GM18526 (cell line): Measurements from ENCODE around the gene GPLD1.

Source experiments
- POLR2A ChIP-seq: IDR thresholded peaks from 3 replicates; pipeline ENCODE4 v1.6.1; 2011; ENCODE audit not compliant: insufficient read length; ENCODE audit errors: extremely low read depth

GPLD1 gene

DNA sequence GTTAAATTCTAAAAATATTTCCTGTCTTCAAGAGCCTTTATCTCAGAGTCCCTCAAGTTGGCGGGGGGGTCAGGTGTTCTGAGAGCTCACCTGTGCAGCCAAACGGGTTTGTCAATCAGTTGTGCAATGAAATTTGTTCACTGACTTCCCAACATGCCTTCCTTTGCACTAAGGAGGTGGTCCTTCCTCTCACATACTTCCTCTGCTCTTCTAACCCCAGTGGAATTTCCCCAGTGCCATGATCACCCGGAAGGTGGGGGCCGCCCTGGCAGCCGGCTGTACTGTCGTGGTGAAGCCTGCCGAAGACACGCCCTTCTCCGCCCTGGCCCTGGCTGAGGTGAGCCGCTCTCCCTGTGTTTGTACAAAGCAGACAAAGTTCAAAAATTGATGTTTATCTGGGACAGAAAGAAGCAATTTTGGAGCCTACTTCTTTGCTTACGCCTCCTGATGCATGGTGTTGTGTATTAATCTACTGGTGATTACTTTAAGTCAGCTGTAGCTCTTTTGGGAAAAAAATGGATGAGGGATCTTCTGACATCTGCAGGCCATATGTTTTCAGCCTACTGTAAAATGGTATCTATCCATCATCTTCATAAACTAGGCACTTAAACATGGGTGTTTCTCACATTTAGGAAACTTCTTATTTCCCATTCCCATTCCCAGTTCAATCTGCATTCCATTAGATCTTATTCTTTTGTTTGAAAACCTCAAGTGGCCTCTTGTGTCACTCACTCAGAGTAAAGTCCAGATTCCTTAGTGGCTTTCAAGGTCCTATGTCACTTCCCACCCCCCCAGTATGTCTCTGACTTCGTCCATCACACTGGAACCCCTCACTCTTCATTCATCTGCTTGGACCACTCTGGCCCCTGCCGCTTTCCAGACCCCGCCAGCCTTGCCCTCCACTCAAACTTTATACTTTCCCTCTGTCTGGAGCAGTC, 15.5 kb upstream of the GPLD1 start:
- TF ChIP-seq POLR2A: no peak

DNA sequence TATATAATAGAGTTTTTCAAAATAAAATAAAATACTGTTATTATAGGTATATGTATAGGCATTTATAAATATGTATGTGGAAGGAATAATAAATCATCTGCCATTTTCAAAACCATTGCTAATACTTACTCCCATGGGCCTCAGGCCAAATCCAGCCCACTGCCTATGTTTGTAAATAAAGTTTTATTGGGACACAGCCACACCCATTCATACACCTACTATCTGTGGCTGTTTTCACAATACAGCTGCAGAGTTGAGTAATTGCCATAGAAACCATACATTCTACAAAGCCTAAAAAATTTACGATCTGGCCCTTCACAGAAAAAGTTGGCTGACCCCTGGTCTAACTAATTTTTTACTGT, 14.9 kb upstream of the GPLD1 start:
- TF ChIP-seq POLR2A: no peak

DNA sequence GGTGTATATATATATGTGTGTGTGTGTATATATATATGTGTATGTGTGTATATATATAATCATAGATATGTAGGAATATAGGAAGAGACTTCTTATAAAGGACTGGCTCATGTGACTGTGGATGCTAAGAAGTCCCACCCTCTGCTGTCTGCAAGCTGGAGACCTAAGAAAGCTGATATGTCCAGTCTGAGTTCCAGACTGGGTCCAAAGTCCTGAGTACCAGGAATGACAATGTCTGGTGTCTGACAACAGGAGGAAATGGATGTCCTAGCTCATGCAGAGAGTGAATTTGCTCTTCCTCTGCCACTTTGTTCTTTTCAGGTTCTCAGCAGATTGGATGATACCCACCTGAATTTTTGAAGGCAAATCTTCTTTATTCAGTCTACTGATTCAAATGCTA, 12.5 kb upstream of the GPLD1 start:
- no peak for TF ChIP-seq POLR2A

DNA sequence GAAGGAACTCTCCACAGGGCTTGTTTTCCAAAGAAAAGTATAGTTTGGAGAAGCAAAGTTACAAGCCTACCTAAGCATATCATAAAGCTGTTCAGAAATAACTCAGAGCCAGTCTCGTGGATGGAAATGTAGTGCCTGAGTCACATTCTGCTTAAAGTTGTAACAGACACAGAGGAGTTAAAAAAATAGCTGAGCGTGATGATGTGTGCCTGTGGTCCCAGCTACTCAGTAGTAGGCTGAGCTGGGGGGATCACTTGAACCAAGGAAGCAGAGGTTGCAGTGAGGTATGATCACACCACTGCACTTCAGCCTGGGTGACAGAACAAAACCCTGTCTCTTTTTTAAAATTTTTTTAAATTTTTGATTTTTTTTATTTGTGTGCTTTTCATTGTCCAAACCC, 12.0 kb upstream of the GPLD1 start:
- no peak for TF ChIP-seq POLR2A

DNA sequence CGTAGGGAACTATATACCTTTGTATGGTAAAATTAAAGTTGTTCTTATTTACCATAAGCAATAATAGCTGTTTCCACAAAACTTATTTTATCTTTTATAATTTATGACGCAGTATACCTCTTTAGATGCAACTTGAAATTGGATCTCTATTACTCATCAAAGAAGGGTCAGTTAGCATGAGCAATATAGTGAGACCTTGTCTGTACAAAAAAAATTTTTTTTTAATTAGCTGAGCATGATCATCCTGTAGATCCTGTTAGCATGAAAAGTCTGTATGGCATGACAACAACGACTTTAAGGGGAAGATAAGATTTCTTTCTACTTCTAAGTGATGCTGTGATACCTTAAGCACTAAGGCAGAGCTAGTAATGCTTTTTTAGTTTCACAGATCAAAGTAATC, 11.3 kb upstream of the GPLD1 start:
- TF ChIP-seq POLR2A: no peak

DNA sequence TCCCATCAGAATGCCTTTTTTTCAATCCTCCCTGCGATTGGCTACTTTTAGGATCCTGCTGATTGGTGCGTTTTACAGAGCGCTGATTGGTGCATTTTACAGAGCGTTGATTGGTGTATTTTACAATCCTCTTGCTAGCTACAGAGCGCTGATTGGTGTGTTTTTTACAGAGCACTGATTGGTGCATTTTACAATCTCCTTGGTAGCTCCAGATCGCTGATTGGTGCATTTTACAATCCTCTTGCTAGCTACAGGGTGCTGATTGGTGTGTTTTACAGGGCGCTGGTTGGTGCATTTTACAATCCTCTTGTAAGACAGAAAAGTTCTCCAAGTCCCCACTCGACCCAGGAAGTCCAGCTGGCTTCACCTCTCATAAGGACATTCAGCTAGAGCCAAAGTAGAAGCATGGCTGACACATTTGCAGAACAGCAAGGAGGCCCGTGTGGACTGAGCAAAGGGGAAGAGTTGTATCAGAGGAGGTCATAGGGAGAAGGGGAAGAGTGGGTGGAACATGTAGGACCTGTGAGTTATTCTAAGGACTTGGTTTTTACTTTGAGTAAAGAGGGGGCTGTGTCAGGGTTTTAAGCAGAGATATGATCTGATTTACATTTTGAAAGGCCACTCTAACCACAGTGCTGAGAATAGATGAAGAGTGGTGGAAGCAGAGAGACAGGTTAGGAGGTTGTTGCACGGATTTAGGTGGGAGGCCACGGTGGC, 8.0 kb upstream of the GPLD1 start:
- no peak for TF ChIP-seq POLR2A

DNA sequence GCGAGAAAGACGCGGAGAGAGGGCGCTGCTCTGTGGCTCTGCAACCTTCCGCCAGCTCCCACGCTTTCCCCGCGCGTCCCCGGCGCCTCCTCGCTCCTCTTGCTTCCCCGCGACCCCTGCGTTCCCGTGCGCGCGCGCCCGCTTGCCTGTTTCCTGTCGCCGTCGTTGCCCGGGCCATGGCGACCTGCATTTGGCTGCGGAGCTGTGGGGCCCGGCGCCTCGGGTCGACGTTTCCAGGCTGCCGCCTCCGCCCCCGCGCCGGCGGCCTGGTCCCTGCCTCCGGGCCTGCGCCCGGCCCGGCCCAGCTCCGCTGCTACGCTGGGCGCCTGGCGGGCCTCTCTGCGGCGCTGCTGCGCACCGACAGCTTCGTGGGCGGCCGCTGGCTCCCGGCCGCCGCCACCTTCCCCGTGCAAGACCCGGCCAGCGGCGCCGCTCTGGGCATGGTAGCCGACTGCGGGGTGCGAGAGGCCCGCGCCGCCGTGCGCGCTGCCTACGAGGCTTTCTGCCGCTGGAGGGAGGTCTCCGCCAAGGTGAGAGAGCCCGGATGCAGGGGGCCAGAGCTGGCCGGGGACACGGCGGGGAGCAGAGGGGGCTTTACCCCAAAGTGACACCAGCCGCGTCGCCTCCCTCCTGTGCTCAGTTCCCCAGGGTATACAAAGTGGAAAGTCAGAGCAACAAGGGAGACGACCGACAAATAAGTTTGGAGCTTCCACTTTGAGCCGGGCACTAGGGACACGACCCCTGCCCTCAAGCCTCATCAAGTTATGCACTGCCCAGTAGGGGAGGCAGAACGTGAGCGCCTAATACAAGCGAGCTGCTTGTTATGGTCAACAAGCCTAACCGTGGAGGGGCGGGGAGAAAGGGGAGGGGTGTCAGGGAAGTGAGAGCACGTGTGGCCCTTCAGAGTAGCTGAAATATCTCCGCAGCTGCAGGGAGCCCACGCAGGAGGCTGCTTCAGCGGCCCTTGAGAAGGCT, 5.7 kb upstream of the GPLD1 start, which contains the start of gene ALDH5A1:
TSS of gene ALDH5A1 (plus strand) at position 149 of the 975 bp plus-strand sequence. CDS start at position 177, 28 bp downstream.
- peak; percentile 43 for TF ChIP-seq POLR2A

DNA sequence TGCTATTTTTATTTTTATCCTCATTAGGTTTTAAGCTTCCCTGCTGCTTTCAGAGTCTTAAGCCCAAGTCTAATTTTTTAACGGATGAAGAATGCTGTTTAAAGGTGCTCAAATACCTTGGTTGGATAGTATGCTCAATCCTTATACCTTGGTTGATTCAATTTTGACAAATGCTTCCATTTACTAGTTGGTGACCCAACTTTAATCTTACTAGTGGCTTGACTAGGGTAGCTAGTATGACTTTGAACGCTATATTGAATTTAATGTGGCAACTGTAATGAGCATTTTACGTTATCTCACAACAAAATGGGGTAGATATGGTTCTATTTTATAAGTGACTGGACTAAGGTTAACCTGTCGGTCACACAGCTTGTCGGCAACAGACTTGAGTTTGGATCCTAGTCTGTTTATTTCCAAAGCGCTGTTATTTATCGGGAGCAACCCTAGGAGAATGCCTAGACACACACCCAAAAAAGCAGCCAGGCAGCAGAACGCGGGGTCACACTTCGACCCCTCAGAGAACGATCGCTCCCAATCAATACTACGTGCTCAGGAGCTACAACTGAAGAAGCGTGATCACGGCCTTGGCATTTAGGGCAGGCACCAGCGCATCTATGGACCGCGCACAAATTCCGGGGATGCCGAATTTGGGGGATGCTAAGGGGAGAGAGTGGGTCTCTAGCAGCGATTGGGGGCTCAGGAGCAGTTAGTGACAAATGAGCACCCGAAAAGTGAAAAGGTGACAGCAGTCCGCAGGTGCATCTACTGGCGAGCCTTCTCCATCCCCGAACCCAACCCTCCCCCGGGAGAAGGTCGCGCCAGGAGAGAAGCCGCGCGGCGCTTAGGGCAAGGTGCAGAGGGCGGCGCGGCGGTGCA, 4.8 kb upstream of the GPLD1 start:
- TF ChIP-seq POLR2A: no peak

DNA sequence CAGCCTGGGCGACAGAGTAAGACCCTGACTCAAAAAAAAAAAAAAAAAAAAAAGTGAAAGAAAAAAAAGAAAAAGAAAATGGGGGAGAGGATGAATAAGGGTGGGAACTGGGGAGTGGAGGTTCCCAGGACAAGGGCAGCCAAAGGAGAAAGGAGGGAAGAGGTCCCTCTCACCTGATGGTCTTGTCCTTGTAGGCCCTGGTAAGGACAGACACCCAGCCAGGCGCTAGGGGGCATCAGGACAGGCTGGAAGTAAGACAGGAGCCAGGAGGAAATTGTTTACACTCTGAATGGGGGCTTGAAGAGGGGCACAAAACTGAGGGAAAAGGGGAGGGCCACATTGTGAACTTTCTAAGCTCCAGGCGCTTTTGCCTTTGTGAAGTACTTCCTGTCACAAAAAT, 3.1 kb upstream of the GPLD1 start:
- TF ChIP-seq POLR2A: no peak

DNA sequence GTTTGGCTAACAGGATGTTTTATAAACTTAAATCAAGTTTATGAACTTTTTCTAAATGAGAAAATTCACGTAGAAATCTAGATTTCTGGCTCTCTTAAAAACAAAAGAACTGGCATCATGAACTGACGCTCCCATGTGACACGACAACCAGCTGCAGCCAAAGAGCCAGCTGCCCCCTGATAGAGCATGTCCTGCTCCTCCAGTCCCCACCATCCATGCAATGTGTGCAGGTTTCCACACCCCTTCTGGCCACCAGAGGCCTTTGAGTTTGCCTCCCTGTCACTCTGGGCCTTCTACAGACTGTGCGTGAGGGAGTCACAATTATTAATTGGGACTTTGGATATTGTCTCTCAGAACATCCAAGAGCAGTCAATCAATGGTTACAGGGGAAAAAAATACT, 1.6 kb upstream of the GPLD1 start:
- no peak for TF ChIP-seq POLR2A

DNA sequence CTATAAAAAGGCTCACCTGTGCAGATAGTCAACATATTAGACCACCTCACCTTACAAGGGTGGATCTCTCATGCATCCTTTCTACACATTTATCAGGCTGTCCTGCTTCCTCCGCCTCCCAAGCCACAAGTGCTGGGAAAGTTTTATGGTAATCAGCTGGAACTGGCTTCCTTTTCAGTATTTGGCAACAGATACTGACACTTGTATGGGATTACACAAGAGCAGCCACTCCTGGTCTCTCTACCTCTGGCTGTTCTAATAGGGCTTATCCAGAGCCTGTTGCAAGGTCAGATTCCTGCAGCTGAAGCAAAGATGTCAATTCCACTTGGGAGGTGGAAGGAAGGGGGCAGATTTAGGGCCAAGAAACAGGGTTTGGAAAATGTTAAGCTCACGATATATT, 503 bp upstream of the GPLD1 start:
- TF ChIP-seq POLR2A: no peak

DNA sequence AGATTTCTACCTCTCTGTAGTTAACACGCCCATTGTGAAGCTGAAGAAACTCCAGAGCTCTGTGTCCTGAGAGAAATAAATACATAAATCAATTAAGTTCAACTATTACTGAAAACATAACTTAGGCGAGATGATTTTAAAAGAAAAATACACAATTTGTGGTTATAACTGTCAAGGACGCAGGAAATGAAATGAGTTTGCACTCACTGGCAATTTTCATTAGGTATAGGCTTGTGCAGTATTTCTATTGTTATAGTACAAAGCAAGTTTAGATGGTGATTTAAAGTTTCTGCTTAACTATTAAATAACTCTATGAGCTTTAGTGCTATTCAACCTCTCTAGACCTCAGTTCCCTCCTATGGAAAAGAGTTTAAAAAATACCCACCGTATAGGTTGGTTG, 3.3 kb downstream of the GPLD1 start:
- TF ChIP-seq POLR2A: no peak

DNA sequence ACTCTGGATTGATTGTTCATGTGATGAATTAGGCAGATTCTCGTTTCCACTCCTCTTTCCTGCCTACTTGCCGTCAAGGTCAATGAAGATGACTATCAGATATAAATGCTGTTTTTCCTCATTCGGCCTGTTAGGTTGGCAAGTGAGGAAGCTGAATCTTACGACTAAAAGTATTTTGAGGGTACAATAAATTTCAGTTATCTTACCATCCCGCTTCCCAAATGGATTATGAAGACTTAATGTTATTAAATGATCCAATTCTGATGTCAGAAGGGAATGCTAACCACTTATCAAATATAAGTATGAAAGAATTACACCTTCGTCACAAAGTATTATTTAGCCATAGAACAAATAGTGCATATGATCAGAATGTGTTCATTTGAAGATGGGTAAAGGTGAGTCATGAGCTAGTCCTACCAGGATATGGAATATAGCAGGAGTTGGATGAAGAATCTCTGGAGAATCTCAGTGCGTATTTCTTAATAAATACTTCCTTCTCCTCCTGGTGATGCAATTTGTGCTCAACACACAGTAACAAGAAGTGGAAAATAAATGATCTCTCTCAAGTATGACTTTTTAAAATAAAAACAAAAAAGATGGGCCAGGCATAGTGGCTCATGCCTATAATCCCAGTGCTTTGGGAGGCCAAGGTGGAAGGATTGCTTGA, 4.6 kb downstream of the GPLD1 start:
- no peak for TF ChIP-seq POLR2A

DNA sequence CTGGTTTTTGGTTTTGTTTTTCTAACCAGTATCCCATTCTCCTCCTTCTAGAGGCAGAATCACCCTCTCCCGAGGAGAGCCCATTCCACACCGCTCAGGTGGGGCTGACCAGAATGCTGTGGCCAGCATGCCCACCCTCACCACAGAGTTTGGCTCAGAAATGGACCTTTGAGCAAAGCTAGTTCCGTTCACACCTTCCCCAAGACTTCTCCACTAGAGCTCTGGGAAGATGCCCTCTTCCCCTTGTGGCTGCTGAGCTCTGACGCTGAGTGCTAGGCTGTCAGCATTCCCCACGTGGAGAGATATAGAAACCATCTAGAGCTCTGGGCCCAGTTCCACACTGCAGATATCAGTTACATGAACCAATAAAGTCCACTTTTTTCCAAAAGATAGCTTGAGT, 7.9 kb downstream of the GPLD1 start:
- TF ChIP-seq POLR2A: no peak
